Inferior parietal cortex (tissue), 1 donor: ENCODE results near the gene PHACTR2.

ENCODE experiments used
- DNase-seq: peaks from one replicate; pipeline ENCODE4 v3.0.0-alpha.2; 2016; ENCODE audit errors: extremely low spot score

Gene PHACTR2

DNA sequence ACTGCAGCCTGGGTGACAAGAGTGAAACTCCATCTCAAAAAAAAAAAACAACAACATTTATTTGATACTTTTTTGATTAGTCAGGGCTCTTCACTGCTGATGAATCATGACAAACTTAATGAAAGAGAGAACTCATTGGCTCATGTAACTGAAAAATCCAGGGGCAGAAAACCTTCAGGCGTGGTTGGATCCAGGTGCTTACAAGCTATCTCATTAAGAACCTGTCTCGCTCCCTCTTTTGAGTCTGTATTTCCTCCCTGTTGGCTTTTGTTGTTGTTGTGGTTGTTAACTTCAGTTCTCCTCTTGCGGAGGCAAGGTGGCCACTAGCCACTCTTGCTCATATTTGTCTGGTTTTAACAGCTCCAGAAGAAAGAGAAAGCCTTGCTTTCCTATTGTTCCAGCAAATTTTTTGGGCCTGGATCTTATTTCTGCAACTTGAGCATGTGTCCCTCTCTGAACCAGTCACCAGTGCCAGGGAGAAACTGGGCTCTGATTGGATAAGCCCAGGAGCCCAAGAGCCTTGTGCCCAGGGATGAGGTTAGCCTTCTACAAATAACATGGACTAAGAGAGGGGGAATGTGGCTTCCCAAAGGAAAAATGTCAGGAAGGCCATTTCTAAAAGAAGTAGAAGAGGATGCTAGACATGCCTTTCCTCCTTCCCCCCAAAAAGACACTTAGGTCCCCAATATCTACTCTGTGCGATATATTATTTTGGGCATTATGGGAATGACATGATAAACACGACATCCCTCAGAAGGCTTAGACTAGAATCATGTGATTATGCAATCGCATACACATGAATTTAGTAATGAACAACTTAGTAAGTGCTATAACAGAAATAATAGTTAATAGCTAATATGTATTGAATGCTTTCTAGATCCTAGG, 64.5 kb downstream of the PHACTR2 start:
- no peak for DNase-seq

DNA sequence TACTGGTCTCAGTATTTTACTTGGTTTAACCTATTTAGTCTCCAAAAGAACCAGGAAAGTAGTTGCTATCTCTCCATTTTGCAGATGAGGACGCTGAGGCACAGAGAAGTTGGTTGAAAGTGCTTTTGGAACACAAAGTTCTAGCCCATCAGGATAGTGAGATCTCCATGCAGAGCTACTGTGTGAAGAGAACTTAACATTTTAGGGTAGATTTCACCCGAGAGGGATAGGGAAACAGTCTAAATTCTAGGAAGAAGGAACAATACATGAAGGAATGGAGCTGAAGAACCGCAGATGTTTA, 65.1 kb downstream of the PHACTR2 start:
- DNase-seq = no peak

DNA sequence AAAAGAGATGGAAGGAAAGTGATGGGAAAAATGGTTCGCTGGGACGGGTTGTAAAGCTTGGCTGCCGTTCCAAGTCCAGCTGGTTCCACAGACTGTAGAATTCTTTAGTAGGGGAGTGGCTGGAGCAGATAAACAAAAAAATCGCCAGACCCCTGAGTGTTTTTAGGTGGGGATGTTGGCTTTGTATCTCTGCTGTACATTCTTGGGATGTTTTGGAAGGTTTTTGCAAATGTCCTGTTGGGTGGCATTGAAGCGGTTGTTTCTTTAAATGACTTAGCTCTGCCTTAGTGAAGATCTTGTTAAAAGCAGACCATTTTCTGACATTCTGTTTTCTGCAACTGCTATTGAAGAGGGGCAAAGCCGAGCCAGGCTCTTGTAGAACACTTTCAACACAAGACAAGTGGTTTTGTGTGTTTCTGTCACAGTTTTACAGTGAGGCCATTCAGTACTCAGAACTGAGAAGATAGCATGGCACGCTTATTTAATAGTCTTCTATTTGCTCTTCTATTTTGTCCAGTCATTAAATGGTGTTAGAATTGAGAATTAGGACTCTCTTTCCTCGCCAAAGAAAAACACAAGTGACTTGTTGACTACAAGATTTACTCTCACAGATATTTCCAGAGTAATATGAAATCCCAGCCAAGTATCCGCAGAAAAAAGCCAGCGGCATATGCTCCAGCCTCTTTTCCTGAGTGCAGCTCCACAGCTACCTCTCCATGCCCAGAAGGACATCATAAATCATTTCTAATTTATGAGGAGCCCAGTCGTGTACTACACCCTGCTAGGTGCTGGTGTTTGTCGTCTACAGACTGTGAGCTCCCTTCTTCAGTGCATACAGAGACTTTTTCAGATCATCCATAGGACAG, 65.8 kb downstream of the PHACTR2 start:
- DNase-seq = no peak

DNA sequence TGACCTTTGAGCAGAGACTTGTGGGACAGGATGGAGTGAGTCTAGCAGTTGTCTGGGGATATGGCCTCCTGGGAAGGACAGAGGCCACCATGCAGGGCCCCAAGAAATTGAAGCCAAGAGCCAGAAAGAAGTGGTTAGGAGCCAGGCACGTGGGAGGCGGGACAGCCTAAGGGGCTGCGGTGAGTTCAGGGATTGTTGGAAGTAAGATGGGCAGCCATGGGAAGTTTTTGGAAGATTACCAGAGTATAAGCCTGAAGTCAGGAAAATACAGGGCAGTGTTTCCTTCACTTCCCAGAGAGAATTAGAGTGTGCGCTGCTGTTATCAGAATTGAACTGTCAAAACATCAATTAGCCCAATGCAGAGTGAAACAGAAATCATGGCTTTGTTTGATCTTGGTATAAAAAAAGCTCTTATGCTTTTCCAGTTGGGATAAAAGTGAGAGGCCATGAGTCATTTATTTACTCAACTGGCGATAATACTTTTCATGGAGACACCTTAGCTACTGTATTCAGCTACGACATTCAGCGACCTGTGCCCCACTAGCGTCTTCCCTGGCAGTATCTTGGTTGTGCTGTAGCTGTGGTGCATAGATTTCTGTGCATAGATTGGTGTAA, 66.9 kb downstream of the PHACTR2 start:
- no peak for DNase-seq

DNA sequence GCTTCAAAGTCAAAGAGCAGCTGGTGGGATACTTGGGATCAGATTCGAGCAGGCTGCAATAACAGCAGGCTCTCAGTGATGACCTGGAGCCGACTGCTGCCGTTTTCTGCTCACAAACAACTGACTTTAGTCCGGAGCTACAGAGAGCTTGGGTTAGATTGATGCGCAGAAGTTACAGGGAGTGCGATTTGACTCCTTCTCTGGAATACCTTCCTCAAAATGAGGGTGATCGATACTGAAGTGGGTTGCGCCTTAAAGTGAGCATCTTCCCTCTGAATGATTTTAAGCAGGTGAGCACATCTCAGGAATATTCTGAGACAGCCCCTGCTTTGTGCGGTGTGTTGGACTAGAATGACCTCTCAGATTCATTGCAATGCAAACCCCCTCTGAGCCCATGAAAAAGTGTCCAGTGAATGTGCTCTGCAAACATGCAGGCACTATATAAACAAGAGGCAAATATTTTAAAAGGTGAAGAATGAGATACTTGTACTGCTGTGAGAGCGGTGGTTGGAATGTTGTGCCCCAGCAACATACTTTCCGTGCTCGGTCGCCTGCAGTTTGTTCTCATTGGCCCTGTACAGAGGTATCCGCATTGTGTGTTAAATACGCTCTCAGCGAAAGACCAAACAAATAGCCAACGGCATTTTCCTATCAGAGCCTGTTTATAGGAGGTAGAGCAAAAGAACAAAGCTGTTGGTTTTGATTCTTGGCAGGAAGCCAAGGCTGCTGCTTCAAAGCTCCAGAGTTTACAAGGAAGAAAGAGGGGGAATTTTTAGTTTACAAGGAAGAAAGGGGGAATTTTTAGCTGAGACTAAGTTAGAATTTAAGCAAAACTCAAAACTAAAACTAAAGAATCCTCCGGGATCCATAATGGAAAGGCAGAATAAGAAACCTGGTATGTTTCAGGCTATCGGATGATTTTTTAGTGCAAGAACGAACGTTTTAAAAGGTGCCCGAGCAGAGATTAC, 67.7 kb downstream of the PHACTR2 start:
- no peak for DNase-seq

DNA sequence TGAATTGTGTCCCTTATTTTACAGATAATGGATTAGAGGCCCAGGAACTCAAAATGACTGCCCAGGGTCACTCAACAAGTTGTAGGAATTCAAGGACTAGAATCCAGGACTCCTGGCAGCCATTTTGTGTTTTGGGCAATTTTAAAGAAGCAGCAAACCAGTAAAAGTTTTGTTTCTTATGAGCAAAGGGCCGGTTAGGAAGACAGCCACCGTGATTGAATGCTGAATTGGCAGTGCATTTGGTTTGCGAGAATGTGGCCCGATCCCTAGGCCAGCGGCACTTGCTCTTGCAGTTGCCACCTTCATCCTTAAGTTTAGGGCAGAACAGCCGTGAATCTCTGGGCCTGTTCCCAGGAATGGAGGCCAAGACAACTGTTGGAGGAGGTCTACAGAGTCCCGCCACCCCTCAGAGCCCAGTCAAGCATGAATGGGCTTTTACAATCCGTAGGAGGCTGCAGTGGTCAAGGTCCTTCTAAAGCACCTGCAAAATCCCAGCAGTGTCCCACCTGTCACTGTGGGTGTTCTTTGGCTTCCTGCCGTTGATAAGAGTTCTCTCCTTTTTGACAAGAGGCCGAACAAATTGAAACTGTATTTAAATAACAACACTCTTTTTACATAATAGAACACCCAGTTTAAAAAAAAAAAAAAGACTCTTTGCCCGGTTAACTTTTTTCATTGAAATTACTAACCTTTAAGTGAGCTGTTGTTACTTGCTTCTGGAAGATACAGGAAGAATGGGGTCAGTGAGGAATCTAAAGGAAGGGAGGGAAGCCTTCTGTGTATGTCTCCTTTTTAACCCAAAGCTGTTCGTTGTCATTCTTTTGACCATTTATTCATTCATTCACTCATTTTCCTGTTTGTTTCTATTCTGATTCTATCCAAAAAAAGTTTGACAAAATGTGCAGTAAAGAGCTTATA, 68.7 kb downstream of the PHACTR2 start:
- DNase-seq = no peak

DNA sequence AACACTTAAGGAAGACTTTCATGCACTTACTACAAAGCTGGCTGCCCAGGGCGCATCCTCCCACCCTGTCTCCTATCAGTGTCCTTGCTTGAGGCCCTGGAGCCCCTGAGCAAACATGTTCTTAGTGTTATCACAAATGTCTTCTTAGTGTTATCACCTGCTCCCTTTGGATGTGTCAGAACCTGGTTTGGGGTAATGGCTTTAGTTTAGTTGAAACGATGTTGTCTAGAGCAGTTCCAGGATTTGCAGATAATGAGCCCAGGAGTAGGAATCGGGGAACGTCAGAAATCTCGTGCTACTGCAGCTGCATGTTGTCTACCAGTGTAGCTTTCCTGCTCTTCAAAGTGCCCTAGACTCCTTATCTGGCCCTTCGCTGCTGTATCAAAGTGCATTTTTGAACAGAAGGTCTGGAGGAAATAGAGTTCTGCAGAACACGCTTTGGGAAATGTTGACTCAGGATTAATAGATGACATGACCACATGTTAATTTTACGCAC, 69.6 kb downstream of the PHACTR2 start:
- no peak for DNase-seq

DNA sequence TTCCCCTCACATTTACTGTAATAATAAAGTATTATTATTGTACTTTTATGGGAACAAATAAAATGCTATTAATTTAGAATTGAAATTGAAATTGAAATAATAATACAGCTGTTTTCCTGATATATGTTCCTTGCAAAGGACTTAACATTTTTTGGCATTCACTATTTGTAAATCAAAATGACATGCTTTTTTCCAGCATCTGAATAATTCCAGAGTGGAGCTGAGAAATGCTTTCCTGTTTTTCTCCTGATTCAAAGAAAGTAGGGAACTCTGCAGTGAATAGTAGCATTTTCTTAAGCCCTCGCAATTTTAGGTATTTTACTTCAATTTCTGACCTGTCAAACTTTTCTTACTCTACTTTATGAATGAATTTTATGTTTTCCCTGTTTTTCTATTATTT, 72.1 kb downstream of the PHACTR2 start:
- DNase-seq = no peak

DNA sequence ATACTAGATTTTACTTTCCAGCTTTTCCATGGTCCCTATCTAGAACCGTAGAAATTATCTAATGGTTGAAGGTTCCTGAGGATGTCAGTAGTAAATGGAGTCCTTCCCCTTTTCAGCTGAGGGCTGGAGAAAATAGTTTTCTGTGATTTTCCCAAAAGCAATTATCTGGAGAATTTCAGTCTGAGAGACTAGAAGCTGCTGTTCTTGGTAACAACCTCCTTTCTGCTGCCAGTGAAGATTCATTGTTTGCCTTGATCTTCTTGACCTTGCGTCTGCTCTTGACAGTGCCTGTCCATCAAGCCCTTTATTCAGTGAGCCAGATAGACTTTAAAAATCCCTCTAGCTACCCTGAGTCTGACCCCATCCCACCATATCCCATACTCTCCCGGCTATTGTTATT, 73.1 kb downstream of the PHACTR2 start:
- no peak for DNase-seq

DNA sequence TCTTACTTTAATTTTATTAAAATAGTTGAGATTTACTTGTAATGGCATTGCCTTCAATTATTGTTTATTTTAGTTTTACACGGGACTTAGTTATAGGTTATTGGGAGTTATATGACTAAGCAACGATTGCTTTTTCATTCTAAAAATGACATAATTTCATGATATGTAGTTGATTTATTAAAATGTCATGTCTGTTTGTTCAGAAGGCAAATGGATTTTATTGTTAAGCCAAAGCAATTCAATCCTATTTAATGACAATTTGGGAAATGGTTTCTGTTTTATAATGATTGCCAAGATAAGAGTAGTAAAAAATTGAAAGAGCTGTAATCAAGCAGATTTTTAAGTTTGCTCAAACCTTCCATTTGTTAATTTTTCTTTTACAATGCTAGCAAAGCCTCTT, 74.7 kb downstream of the PHACTR2 start:
- DNase-seq = no peak

DNA sequence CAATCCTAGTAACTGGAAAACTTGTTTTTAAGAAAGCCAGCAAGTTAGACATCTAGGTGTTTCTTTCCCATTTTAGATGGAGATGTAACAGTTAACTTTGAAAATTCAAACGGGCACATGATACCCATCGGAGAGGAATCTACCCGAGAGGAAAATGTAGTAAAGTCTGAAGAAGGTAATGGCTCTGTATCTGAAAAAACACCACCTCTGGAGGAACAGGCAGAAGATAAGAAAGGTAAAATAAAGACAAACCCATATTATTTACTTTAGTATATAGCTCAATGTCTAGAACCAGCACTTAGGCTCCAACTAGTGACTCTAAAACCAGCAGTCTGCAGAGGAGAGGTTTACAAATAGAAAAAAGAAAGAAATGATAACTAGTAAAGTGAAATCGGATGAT, 75.9 kb downstream of the PHACTR2 start:
- no peak for DNase-seq

DNA sequence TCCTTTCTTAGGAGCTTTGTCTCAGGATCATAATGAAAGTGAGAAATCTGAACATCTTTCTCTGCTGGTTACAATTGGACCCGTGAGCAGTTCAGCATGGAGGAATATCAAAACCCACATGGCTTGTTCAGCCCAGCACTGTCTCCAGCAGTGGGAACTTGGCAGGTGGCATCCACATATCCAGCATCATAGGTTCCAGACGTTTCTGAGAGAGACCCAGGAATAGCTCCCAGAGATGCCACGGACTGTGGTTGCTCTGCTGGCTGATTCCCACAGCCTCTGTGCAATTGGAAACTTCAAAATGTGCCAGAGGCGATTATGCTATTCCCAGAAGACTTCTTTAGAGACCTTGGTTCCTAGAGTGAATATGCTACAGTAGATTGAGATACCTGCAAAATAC, 76.4 kb downstream of the PHACTR2 start:
- no peak for DNase-seq

DNA sequence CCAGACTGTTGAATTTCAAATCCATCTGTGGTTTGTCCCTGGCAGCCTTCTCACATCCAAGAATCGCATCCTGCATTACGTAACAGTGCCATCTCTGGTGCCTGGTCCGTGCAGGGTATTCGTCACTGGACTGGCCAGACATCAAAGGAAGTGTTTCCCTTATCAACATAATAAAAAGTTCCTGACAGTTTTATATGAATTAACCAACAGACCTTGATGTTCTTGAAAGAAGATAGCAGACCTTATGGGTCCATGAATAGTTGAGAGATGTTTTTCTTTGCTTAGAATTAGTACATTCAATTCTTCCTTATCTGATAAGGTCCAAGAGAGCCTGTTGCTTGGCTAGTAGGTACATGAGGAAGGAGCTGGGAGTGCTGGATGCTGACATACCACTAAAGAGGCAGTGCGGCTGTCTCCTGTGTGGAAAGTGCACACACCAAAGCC, 77.6 kb downstream of the PHACTR2 start:
- DNase-seq = no peak

DNA sequence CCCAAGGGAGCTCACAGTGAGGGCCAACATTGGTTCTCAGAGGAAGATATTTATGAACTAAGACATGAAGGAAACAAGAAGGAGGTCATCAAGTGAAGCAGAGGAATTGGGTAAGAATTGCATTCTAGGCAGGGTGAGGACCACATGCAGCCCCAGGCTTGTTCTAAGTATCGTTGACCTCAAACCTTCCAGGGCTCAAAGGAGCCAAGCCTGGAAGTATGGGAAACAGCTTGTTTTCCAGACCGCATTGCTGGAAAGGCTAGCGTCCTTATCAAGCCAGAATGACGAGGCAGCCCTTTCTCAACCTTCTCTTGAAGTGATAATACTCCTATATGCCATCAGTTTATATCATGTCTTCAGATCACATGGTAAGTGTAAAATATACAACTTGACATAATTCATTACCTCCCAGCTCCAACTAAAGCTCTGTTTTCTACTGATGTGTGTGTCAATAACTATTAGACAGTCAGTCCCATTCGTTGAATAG, 79.6 kb downstream of the PHACTR2 start:
- DNase-seq = no peak

DNA sequence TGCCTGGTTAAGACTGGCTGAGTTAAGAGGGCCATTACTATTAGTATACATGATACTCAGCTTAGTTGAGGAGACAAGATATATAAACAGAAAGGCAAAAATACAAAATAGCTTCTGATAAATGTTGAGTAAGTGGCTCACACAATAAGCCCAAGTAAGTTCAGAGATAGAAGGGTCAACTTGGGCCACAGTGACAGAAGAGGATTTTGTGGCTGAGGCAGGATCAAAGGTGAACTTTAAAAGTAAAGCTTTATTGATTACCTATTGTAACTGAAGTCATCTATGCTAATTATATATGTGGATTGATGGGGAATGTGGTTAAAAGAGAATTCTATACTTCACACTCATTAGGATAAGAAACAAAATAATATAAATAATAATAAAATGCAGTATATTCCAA, 80.8 kb downstream of the PHACTR2 start:
- no peak for DNase-seq

DNA sequence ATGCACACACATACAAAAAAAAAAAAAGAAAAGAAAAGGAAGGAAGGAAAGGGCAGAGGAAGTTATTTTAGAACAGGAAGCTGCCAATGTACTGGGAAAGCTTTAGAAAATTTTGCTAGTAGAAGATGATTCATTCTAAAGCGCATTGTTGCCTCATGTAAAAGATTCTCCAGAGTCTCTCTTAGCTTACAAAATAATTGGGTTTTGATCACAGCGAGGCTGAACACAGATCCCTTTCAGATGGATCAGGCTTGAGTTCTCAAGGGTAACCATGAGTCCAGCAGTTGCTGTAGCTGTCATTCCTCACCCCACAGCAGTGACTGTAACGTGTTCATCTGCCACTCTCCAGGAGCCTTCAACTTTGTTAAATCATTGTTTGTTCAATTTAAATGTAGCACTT, 81.9 kb downstream of the PHACTR2 start:
- DNase-seq = no peak

DNA sequence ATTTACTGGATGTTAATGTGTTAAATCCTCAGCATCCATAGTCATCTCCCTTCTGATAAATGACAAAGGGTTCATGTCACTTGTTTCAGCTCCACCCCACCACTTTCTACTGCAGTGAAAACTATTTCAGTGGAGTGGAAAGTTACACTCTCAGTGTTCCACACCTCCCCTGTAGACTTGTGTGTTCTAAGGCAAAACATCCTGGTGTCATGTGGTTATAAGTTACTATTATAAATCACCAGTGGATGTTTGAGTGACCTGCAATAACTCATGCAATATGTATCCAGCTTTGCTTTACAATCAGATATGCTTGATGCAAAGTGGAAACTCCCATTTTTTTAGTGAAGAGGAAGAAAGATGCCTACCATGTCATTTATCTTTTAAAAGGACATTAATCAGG, 83.3 kb downstream of the PHACTR2 start:
- no peak for DNase-seq

DNA sequence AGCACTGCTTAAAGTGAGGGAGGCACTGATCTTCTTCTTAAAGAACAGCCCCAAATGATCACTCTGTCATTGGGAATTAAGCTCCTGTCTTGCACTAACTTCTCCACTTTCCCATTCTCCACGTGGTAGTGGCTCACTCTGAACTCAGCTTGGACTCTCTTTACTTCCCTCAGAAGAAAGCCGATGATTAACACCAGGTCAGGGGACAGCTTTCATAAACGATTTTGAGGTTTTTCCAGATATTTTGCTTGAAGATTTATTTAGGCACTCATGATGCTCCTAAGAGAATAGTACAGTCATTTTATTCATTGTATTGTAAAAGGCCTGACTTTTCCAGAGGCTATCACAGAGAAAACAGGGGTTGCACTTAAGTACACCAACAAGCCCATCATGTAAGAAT, 84.4 kb downstream of the PHACTR2 start:
- no peak for DNase-seq

DNA sequence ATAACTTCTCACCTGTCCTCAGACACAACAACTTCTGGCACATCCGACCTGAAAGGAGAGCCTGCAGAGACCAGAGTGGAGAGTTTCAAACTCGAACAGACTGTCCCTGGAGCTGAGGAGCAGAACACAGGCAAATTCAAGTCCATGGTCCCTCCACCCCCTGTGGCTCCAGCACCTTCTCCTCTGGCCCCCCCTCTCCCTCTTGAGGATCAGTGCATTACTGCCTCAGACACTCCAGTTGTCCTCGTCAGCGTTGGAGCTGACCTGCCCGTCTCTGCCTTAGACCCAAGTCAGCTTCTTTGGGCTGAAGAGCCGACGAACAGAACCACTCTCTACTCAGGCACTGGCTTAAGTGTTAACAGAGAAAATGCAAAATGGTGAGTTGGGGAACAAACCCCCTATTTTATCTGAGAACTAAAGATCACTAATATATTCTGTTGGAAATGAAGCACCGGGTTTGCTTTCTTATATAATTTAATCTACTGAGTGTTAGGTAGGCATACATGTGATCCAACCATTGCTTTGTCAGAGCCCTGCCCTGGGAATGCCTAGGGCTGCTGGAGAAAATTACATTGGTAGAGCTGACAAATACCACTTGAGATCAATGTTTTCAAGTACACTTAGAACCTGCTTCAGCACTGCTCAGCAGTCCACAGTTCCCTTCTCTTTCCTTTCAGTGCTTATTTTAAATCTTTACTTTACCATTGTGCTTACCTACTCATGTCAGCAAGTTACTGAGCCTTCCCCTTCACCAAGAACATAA, 87.8 kb downstream of the PHACTR2 start:
- DNase-seq = no peak
